ENCODE measurements around the gene CAMK1D.

DNA sequence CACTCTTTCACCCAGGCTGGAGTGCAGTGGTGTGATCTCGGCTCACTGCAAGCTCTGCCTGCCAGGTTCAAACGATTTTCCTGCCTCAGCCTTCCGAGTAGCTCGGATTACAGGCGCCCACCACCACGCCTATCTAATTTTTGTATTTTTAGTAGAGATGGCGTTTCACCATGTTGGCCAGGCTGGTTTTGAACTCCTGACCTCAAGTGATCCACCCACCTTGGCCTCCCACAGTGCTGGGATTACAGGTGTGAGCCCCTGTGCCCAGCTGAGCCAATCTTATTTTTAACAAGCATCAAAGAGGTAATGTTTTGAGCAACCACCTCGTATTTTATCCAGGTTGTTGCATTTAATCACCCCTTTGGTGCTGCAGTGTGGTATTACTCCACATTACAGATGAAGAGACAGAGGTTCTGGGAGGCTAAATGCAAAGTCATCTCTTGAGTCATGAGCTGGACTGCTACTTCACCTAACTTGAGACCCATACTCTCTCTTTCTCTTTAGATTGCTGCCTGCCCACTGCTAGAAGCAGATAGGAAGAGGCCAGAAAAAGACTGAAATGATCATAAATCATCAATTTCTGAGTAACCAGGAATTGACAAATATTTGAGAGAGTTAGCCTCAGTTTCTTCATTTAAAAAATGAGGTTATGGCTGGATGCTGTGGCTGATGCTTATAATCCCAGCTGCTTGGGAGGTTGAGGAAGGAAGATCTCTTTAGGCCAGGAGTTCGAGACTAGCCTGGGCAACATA lies 116.2 kb downstream of the CAMK1D start:
- TF ChIP-seq RFX5 (IDR thresholded peaks at IDR 0.05) = no peak
- TF ChIP-seq, protein P1, sequence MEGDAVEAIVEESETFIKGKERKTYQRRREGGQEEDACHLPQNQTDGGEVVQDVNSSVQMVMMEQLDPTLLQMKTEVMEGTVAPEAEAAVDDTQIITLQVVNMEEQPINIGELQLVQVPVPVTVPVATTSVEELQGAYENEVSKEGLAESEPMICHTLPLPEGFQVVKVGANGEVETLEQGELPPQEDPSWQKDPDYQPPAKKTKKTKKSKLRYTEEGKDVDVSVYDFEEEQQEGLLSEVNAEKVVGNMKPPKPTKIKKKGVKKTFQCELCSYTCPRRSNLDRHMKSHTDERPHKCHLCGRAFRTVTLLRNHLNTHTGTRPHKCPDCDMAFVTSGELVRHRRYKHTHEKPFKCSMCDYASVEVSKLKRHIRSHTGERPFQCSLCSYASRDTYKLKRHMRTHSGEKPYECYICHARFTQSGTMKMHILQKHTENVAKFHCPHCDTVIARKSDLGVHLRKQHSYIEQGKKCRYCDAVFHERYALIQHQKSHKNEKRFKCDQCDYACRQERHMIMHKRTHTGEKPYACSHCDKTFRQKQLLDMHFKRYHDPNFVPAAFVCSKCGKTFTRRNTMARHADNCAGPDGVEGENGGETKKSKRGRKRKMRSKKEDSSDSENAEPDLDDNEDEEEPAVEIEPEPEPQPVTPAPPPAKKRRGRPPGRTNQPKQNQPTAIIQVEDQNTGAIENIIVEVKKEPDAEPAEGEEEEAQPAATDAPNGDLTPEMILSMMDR (IDR thresholded peaks at IDR 0.05) = no peak
- TF ChIP-seq CHD2 (IDR thresholded peaks at IDR 0.05; ENCODE audit: low read length, partially characterized antibody) = no peak
- TF ChIP-seq NR3C1 (IDR thresholded peaks at IDR 0.05) = no peak
- no peak for TF ChIP-seq CBX8 (IDR thresholded peaks at IDR 0.05)
- no peak for TF ChIP-seq SREBF2 (IDR thresholded peaks at IDR 0.05)
- no peak for TF ChIP-seq BHLHE40 (IDR thresholded peaks at IDR 0.05; ENCODE audit: low read depth, low read length)
